ENCODE data around the gene FOXR2. TPM values are rescaled to one million over a fixed set of nuclear protein-coding genes. Genes with fewer than 3 reads are reported as not detected.

FOXR2 gene, protein sequence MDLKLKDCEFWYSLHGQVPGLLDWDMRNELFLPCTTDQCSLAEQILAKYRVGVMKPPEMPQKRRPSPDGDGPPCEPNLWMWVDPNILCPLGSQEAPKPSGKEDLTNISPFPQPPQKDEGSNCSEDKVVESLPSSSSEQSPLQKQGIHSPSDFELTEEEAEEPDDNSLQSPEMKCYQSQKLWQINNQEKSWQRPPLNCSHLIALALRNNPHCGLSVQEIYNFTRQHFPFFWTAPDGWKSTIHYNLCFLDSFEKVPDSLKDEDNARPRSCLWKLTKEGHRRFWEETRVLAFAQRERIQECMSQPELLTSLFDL
- polyA plus RNA-seq (2011; rRNA removed): not detected in 2 replicates
- not detected in 2 replicates for polyA plus RNA-seq (2012; cell fraction: cytosol; rRNA removed)
- not detected in 2 replicates for polyA plus RNA-seq (2012; cell fraction: nucleus; rRNA removed)
- not detected in 3 replicates for polyA plus RNA-seq (2017; fragmentation: RNase III; extraction: RNeasy Plus Mini Kit Qiagen cat#74134 plus additional on column Dnase treatment)
- polyA minus RNA-seq (2011; rRNA and poly(A)+ RNA removed): not detected in 2 replicates

DNA sequence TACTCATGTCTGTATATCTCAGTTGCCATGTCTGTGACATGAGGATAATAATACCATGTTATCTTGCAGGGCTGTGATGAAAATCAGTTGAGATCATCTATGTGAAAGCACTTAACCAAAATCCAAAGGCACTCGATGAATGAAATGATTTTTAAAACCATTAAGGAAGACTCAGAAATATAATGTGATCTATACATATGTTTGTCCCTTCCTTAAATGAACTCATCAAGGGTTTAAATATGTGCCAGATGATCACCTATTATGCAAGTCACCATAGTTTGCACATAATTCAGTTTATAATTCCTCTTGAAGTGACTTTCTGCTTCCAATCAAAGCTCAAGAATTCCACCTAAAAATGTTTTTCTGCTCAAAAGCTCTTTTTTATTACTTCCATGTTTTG is at the start of gene FOXR2:
FOXR2 (plus strand) TSS at position 301 of the 400 bp plus-strand sequence. CDS start 312 bp downstream, outside the sequence.
- no peak within 1 kb of the TSS for H3K27ac ChIP-seq
- no peak within 1 kb of the TSS for H3K4me2 ChIP-seq
- ATAC-seq (no peak), DNase-seq (ENCODE audit: low read depth in 1 of 2, low spot score in 1 of 2) (no peak), FAIRE-seq (no peak)
- H3K4me3 ChIP-seq: no peak within 1 kb of the TSS
- ChIA-PET POLR2A (no interaction called here), CTCF (no interaction called here)
- no peaks in the 10 kb centered on the region for H3K4me1 ChIP-seq
- 65% methylated on average over 1 of the region's 1 CpG for WGBS (ENCODE audit: missing lambda C conversion rate)
- TF ChIP-seq GATA3 (IDR thresholded peaks at IDR 0.05; ENCODE audit: borderline replicate concordance): no peak
- TF ChIP-seq MYC (IDR thresholded peaks at IDR 0.05; ENCODE audit: borderline replicate concordance, low read length): no peak
- no peak for TF ChIP-seq JUN (IDR thresholded peaks at IDR 0.05)
- TF ChIP-seq POLR2A (IDR thresholded peaks at IDR 0.05; ENCODE audit: low read length): no peak
- no peaks in the 10 kb centered on the region for H3K9me3 ChIP-seq

DNA sequence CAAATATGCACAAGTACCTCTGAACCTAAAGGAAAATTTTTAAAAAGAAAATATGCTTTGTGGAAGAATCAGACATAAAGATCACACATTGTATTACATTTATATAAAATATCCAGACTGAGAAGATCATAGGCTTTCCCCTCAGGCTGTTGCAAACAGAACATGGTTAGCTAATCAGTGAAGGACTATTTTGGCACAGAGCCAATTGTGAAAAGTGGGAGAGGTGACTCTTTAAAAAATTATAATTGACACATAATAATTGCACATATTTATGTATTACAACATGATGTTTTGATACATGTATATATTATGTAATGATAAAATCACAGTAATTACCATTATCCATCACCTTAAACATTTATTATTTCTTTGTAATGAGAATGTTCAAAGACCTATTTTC is 44.1 kb upstream of the FOXR2 start:
- Histone ChIP-seq H3K27ac (no peak overlapping the region), H3K9me3 (no peaks in the 10 kb centered on the region), H3K4me1 (no peaks in the 10 kb centered on the region), H3K4me3 (no peak overlapping the region), H3K4me2 (no peak overlapping the region)
- no peak for TF ChIP-seq PHF8 (IDR thresholded peaks at IDR 0.05; ENCODE audit: borderline replicate concordance, low read depth)
- TF ChIP-seq FOSL2 (IDR thresholded peaks at IDR 0.05): no peak
- no peak for TF ChIP-seq FOSL2 (CRISPR knock-in tag; IDR thresholded peaks at IDR 0.05)
- TF ChIP-seq MAX (IDR thresholded peaks at IDR 0.05): no peak
- TF ChIP-seq, protein P1, sequence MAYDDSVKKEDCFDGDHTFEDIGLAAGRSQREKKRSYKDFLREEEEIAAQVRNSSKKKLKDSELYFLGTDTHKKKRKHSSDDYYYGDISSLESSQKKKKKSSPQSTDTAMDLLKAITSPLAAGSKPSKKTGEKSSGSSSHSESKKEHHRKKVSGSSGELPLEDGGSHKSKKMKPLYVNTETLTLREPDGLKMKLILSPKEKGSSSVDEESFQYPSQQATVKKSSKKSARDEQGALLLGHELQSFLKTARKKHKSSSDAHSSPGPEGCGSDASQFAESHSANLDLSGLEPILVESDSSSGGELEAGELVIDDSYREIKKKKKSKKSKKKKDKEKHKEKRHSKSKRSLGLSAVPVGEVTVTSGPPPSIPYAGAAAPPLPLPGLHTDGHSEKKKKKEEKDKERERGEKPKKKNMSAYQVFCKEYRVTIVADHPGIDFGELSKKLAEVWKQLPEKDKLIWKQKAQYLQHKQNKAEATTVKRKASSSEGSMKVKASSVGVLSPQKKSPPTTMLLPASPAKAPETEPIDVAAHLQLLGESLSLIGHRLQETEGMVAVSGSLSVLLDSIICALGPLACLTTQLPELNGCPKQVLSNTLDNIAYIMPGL (CRISPR knock-in tag; IDR thresholded peaks at IDR 0.05; ENCODE audit: borderline replicate concordance): no peak
- TF ChIP-seq CHD2 (IDR thresholded peaks at IDR 0.05; ENCODE audit: low read length, partially characterized antibody): no peak
- no peak for TF ChIP-seq GATA3 (IDR thresholded peaks at IDR 0.05; ENCODE audit: borderline replicate concordance)
- TF ChIP-seq HOXB13 (CRISPR knock-in tag; IDR thresholded peaks at IDR 0.05; ENCODE audit: low read depth): no peak
- no peak for TF ChIP-seq SMC3 (IDR thresholded peaks at IDR 0.05)
- no peak for TF ChIP-seq HES2 (IDR thresholded peaks at IDR 0.05)
- no peak for TF ChIP-seq NR3C1 (IDR thresholded peaks at IDR 0.05)
- TF ChIP-seq NPAS2 (CRISPR knock-in tag; IDR thresholded peaks at IDR 0.05; ENCODE audit: borderline replicate concordance): no peak
- no peak for TF ChIP-seq ZFP36 (IDR thresholded peaks at IDR 0.05; ENCODE audit: borderline replicate concordance, partially characterized antibody)
- TF ChIP-seq ZC3H11A (IDR thresholded peaks at IDR 0.05): no peak
- no peak for TF ChIP-seq RARB (CRISPR knock-in tag; IDR thresholded peaks at IDR 0.05)
- no peak for TF ChIP-seq ESRRA (IDR thresholded peaks at IDR 0.05; ENCODE audit: borderline replicate concordance, low read length)
- no peak for TF ChIP-seq ELK1 (IDR thresholded peaks at IDR 0.05; ENCODE audit: low read depth, low read length)
- TF ChIP-seq SREBF2 (IDR thresholded peaks at IDR 0.05): no peak
- no peak for TF ChIP-seq ZSCAN20 (CRISPR knock-in tag; IDR thresholded peaks at IDR 0.05)
- no peak for TF ChIP-seq HOXB5 (CRISPR knock-in tag; IDR thresholded peaks at IDR 0.05)
- FAIRE-seq (peak; percentile 74), DNase-seq (ENCODE audit: low read depth in 1 of 2, low spot score in 1 of 2) (no peak), ATAC-seq (no peak)
- ChIA-PET POLR2A (no interaction called here), CTCF (no interaction called here)
